Panc1 (cell line): ENCODE results near the gene ITIH6.

ENCODE experiments used
- POLR2AphosphoS5 ChIP-seq: IDR thresholded peaks from 2 replicates; pipeline ENCODE4 v1.6.1; 2012; ENCODE audit warnings: mild to moderate bottlenecking, low read depth, low read length, moderate library complexity
- TCF7L2 ChIP-seq: IDR thresholded peaks from 2 replicates; pipeline ENCODE4 v1.6.1; 2011; ENCODE audit warnings: mild to moderate bottlenecking, low read depth, low read length, inconsistent platforms
- TF ChIP-seq, protein P1 (sequence below): fragments of 450-650 bp; IDR thresholded peaks from 2 replicates; pipeline ENCODE4 v1.5.1; 2017; ENCODE audit warnings: mild to moderate bottlenecking
- TF ChIP-seq, protein P2 (sequence below), 2 experiments: IDR thresholded peaks; 2 replicates each; pipeline ENCODE4 v1.6.1; 2011 to 2012; ENCODE audit warnings: low read depth in 2 of 2, control low read depth in 1 of 2, low read length in 1 of 2, mild to moderate bottlenecking in 1 of 2, moderate library complexity in 1 of 2; ENCODE audit not compliant: insufficient read depth in 1 of 2

GRCh38 chrX:54715621-54716020, 82.4 kb downstream of the ITIH6 start:
- TF ChIP-seq POLR2AphosphoS5, result no peak
- TF ChIP-seq, protein P1, sequence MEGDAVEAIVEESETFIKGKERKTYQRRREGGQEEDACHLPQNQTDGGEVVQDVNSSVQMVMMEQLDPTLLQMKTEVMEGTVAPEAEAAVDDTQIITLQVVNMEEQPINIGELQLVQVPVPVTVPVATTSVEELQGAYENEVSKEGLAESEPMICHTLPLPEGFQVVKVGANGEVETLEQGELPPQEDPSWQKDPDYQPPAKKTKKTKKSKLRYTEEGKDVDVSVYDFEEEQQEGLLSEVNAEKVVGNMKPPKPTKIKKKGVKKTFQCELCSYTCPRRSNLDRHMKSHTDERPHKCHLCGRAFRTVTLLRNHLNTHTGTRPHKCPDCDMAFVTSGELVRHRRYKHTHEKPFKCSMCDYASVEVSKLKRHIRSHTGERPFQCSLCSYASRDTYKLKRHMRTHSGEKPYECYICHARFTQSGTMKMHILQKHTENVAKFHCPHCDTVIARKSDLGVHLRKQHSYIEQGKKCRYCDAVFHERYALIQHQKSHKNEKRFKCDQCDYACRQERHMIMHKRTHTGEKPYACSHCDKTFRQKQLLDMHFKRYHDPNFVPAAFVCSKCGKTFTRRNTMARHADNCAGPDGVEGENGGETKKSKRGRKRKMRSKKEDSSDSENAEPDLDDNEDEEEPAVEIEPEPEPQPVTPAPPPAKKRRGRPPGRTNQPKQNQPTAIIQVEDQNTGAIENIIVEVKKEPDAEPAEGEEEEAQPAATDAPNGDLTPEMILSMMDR, result no peak
- TF ChIP-seq, protein P2, sequence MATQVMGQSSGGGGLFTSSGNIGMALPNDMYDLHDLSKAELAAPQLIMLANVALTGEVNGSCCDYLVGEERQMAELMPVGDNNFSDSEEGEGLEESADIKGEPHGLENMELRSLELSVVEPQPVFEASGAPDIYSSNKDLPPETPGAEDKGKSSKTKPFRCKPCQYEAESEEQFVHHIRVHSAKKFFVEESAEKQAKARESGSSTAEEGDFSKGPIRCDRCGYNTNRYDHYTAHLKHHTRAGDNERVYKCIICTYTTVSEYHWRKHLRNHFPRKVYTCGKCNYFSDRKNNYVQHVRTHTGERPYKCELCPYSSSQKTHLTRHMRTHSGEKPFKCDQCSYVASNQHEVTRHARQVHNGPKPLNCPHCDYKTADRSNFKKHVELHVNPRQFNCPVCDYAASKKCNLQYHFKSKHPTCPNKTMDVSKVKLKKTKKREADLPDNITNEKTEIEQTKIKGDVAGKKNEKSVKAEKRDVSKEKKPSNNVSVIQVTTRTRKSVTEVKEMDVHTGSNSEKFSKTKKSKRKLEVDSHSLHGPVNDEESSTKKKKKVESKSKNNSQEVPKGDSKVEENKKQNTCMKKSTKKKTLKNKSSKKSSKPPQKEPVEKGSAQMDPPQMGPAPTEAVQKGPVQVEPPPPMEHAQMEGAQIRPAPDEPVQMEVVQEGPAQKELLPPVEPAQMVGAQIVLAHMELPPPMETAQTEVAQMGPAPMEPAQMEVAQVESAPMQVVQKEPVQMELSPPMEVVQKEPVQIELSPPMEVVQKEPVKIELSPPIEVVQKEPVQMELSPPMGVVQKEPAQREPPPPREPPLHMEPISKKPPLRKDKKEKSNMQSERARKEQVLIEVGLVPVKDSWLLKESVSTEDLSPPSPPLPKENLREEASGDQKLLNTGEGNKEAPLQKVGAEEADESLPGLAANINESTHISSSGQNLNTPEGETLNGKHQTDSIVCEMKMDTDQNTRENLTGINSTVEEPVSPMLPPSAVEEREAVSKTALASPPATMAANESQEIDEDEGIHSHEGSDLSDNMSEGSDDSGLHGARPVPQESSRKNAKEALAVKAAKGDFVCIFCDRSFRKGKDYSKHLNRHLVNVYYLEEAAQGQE (IDR thresholded peaks at IDR 0.05; ENCODE audit: insufficient read depth in 1 of 2, low read depth in 2 of 2, low read length in 1 of 2), result no peak
- TF ChIP-seq TCF7L2, result no peak
